ENCODE data around the gene MFAP3L.

MFAP3L gene

GRCh38 chr4:170015285-170015684 lies 10.9 kb downstream of the MFAP3L start:
- DNase-seq, result no peak

GRCh38 chr4:170014359-170015011 lies 11.7 kb downstream of the MFAP3L start:
- no peak for DNase-seq

- no peak for DNase-seq
These were observed 13.6 kb downstream of the MFAP3L start for GRCh38 chr4:170012629-170012958.

- no peak for DNase-seq
These were observed 14.1 kb downstream of the MFAP3L start for GRCh38 chr4:170011921-170012628.

- no peak for DNase-seq
These were observed 16.9 kb downstream of the MFAP3L start for GRCh38 chr4:170009291-170009690.

GRCh38 chr4:170008801-170009200 lies 17.4 kb downstream of the MFAP3L start:
- no peak for DNase-seq

GRCh38 chr4:170008371-170008770 lies 17.8 kb downstream of the MFAP3L start:
- no peak for DNase-seq

GRCh38 chr4:170007113-170007512 lies 19.1 kb downstream of the MFAP3L start:
- no peak for DNase-seq

GRCh38 chr4:170005472-170005871 lies 20.7 kb downstream of the MFAP3L start:
- DNase-seq, result peak; percentile 96

- DNase-seq, result no peak
These were observed 21.4 kb downstream of the MFAP3L start for GRCh38 chr4:170004651-170005295.

- no peak for DNase-seq
These were observed 22.8 kb downstream of the MFAP3L start for GRCh38 chr4:170003071-170004070.

- no peak for DNase-seq
These were observed 24.4 kb downstream of the MFAP3L start for GRCh38 chr4:170001745-170002267.

- DNase-seq, result no peak
These were observed 25.0 kb downstream of the MFAP3L start for GRCh38 chr4:170001011-170001744.

GRCh38 chr4:169999923-170000322 lies 26.3 kb downstream of the MFAP3L start:
- DNase-seq, result no peak

- peak; percentile 64 for DNase-seq
These were observed 27.2 kb downstream of the MFAP3L start for GRCh38 chr4:169998981-169999380.

GRCh38 chr4:169996379-169997240 lies 29.6 kb downstream of the MFAP3L start:
- DNase-seq, result no peak

GRCh38 chr4:169993531-169993930 lies 32.7 kb downstream of the MFAP3L start:
- DNase-seq, result no peak

- DNase-seq, result no peak
These were observed 37.9 kb downstream of the MFAP3L start for GRCh38 chr4:169988252-169988651.

- no peak for DNase-seq
These were observed 38.6 kb downstream of the MFAP3L start for GRCh38 chr4:169987327-169988228.

- no peak for DNase-seq
These were observed 39.8 kb downstream of the MFAP3L start for GRCh38 chr4:169986369-169986768.

All from NCI-H524 treated with DMSO at 0.1 percent for 48 hours (cell line).